Epithelial cell of esophagus (primary cell): ENCODE data around the gene APOL1.
"Not testable (repeated sequence)": the region's sequence is repeated elsewhere in the genome, so short reads cannot be mapped to it uniquely, and the experiment has no call there.

ENCODE experiments used
- DNase-seq: peaks from one replicate; pipeline ENCODE4 v3.0.0; 2010; ENCODE audit warnings: low read depth
- H3K4me3 ChIP-seq: 2 replicates; pipeline ENCODE4 v1.5.1; 2011; ENCODE audit warnings: mild to moderate bottlenecking, low read length, control low read depth
- TF ChIP-seq, protein P1 (sequence below): IDR thresholded peaks from 2 replicates; pipeline ENCODE4 v1.5.1; 2011; ENCODE audit warnings: low read depth, mild to moderate bottlenecking, low read length, control low read depth, inconsistent platforms; ENCODE audit not compliant: insufficient read depth; ENCODE audit errors: missing control alignments

The APOL1 gene

DNA sequence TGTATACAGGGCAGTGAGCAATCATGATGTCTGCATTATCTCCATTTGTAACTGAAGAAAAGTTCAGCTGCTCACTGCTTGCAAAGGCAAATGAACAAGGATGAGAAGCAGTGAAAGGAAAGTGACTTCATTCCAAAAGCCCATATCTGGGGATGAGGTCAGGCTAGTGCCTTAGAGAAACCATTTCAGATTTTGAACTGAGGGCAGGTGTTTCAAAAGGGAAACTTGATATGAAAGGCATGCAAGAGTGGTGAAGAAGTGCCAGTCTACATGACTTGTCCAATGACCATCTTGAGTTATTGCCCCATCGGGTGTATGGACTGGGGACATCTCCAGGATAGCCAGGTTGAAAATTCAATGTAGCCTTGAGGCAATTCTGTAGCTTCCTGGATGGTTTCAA is 44.0 kb upstream of the APOL1 start:
- TF ChIP-seq, protein P1, sequence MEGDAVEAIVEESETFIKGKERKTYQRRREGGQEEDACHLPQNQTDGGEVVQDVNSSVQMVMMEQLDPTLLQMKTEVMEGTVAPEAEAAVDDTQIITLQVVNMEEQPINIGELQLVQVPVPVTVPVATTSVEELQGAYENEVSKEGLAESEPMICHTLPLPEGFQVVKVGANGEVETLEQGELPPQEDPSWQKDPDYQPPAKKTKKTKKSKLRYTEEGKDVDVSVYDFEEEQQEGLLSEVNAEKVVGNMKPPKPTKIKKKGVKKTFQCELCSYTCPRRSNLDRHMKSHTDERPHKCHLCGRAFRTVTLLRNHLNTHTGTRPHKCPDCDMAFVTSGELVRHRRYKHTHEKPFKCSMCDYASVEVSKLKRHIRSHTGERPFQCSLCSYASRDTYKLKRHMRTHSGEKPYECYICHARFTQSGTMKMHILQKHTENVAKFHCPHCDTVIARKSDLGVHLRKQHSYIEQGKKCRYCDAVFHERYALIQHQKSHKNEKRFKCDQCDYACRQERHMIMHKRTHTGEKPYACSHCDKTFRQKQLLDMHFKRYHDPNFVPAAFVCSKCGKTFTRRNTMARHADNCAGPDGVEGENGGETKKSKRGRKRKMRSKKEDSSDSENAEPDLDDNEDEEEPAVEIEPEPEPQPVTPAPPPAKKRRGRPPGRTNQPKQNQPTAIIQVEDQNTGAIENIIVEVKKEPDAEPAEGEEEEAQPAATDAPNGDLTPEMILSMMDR: no peak
- H3K4me3 ChIP-seq: no peak overlapping the region
- no peak for DNase-seq

DNA sequence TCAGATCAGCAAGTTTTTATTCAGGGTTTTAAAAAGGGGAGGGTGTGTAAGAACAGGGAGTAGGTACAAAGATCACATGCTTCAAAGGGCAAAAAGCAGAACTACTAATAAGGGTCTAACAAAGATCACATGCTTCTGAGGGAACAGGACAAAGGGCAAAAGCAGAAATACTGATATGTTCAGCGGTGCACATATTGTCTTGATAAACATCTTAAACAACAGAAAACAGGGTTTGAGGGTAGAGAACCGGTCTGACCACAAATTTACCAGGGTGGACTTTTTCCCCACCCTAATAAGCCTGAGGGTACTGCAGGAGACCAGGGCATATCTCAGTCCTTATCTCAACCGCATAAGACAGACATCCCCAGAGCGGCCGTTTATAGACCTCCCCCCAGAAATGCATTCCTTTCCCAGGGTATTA is 43.4 kb upstream of the APOL1 start:
- not testable (repeated sequence) for H3K4me3 ChIP-seq, DNase-seq

DNA sequence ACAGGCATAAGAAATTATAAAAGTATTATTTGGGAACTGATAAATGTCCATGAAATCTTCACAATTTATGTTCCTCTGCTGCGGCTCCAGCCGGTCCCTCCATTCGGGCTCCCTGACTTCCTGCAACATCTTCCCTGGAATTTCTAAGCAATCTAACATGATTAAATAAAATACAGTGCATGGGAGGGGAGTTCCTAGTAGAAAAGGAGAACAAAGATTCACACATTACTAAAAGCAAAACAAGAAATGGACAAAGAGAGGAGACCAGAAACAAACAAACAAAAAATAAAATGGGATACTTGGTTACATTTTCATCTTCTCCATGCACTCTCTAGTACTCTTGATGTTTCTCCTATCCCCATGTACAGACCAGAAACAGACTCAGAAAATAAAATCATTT is 42.7 kb upstream of the APOL1 start:
- no peak overlapping the region for H3K4me3 ChIP-seq
- DNase-seq: no peak
- TF ChIP-seq, protein P1: no peak

GRCh38 chr22:36211237-36211861 is 41.6 kb upstream of the APOL1 start:
- H3K4me3 ChIP-seq: no peak overlapping the region
- DNase-seq: no peak
- TF ChIP-seq, protein P1: no peak

DNA sequence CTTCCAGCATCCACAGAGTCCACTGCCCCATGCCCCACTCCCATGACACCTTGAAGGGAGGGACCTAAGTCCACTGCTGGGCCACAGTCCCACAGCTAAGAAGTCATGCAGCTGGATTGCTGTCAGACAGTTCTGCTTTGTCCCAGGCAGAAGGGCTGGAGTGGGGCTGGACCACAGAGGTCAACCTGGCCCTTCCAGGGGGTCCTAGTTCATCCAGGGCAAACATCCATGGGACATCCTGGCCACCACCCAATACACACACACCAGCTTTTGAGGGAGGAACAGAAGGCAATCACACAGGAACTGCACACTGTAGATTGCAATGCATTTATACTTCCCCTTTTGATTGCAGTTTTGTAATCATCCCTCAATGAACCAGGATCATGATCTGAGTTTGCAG is 40.0 kb upstream of the APOL1 start:
- H3K4me3 ChIP-seq: no peak overlapping the region
- DNase-seq: no peak
- TF ChIP-seq, protein P1: no peak

GRCh38 chr22:36213586-36213985 is 39.3 kb upstream of the APOL1 start:
- no peak for DNase-seq
- no peak overlapping the region for H3K4me3 ChIP-seq
- TF ChIP-seq, protein P1: no peak

- no peak overlapping the region for H3K4me3 ChIP-seq
- TF ChIP-seq, protein P1: no peak
- no peak for DNase-seq
Measured at GRCh38 chr22:36215981-36216380, 37.0 kb upstream of the APOL1 start.
